ENCODE results near the gene RIMBP2.

Gene RIMBP2

DNA sequence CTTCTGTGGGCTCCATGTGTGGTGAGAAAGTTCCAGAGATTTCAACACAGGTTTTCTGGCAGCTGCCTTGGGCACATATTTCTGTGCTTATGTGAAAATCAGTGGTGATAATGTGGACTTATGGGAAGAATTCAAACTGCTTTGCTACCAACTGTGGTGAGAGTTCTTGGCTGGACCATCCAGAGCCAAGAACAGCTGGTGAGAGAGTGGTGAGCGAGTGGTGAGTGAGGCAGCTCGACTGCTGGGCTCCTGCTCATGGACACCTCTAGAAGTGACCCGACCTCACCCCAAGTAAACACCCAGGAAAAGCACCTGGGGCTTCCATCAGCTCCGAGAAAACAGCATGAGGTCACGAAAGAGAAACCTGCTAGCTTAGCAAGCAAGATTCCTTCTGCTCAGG is 272.0 kb downstream of the RIMBP2 start:
- no peak for DNase-seq (ENCODE audit: low read depth)

DNA sequence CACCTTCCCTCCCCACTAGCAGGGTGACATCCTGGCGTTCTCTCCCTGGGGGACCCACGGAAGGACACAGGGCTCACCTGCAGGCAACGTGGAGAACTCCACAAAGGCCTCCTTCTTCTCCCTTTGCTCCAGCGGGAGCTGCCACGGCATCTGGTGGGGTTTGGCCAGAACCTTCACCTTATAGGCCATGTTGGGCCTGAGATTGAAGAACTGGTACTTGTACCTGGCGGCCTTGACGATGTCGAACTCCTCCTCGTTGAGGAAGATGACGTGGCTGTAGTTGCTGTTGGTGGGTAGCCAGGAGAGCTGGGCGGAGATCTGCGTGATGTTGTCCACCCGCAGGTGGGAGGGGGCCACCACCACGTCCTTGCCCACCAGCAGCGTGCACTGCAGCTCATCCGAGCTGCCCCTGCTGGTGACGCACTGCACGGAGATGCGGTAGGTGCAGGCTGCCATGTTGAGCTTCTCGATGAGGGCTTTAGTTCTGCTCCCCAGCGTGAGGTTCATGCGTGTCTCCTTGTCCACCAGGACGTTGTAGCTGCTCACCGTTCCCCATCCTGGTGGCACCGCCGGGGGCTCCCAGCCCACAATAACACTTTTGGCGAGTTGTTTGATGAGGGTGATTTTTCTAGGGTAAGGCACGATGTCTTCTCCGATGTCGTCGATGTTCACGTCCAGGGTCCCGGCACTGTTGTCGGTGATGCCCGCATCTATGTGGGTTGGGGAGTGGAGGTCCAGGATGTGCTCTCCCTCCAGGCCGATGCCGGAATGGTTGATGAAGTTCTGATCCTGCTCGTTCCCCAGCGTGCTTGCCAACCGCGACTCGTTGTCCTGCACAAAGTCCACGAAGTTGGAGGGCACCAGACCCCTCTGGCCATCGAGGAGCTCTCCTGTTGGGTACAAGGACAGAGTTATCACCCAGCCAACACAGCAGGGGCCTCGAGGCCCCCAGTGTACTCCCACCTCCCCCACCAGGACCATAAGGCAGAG is 274.0 kb downstream of the RIMBP2 start:
- DNase-seq (ENCODE audit: low read depth) = no peak

- DNase-seq (ENCODE audit: low read depth) = no peak
Observed at GRCh38 chr12:130440411-130441080, 275.6 kb downstream of the RIMBP2 start.

DNA sequence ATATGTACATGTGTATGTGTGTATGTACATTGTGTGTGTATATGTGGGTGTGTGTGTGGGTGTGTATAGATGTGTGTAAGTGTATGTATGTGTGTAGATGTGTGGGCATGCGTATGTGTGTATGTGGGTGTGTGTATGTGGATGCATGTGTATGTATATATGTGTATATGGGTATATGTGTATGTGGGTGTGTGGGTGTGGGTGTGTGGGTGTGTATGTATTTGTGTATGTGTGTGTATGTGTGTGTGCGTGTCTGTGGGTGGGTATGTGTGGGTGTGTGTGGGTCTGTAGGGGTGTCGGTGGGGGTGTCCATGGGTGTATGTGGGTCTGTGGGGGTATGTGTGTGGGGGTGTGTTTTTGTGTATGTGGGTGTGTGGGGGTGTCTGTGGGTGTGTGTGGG is 276.8 kb downstream of the RIMBP2 start:
- DNase-seq (ENCODE audit: low read depth) = no peak

DNA sequence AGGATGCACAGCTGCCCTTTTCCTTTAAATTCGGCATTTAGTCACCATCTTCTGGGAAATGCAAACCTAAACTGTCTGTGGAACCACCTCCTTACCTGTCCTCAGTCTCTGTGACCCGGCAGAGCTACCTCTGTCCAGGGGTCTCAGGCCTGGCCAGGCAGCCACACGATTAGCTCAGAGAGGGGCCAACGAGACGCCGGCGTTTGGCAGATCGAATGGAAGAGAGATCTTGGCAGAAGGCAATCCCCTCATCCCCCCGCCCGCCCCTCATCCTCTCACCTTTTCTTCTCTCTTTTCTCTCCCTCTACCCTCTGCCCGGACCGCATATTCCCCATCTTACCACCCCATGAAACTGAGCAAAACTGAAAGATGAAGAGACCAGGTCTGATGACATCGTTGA is 277.4 kb downstream of the RIMBP2 start:
- DNase-seq (ENCODE audit: low read depth) = no peak

- DNase-seq (ENCODE audit: low read depth) = no peak
Observed at GRCh38 chr12:130438243-130438620, 277.9 kb downstream of the RIMBP2 start.

- DNase-seq (ENCODE audit: low read depth) = no peak
Observed at GRCh38 chr12:130437555-130438242, 278.4 kb downstream of the RIMBP2 start.

DNA sequence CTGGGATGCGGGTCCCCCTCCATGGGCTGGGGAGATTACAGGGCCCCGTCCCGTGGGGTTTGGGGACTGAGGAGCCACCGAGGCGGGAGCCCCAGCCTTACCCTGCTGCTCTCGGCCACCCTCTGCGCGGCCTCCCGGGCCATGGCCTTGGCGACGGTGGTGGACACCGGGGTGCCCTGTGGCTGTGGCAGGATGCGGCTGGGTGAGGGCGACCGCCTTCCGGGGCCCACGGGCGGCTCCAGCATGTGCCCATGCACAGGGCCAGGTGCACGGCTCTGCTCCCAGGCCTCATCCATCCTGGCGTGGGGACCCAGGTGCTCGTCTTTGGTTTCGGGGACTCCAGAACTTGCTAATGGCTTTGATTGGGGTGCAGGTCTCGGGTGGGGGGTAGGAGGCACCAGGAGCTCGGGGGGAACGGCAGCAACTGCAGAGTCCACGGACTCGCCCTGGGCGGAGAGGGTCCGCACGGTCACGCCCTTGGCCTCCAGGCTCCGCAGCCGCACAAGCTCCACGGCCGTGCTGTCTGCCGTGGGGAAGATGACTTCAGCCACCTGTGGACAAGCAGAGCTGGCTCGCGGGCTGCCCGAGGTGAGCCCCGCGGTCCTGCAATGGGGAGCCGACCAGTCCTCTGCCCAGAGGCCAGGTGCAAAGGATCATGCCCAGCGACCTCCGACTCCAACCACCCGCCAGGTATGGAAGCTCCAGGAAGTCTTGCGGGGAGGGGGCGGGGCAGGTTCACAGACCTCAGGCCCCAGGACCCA is 279.2 kb downstream of the RIMBP2 start:
- DNase-seq (ENCODE audit: low read depth) = no peak

- DNase-seq (ENCODE audit: low read depth) = no peak
Observed at GRCh38 chr12:130435826-130436225, 280.3 kb downstream of the RIMBP2 start.

GRCh38 chr12:130435331-130435730 is 280.8 kb downstream of the RIMBP2 start:
- no peak for DNase-seq (ENCODE audit: low read depth)

DNA sequence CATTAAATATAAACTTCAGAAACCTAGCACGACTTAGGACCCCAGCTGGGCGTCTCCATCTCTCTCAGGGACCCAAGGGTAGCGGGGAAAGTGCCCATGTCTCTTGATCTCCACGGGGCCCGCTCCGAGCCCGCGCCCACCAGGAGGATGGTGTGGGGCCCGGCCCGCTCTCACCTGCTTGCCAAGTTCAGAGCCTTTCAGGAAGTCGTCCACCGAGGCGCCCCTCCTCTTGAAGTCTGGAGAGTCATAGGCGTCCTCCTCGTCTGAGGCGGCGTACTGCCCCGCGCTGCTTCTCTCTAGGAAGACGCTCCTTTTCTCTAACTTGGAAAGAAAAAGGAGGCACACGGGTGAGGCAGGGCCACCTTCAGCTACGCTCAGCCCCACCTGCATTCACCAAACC is 281.5 kb downstream of the RIMBP2 start:
- no peak for DNase-seq (ENCODE audit: low read depth)

DNA sequence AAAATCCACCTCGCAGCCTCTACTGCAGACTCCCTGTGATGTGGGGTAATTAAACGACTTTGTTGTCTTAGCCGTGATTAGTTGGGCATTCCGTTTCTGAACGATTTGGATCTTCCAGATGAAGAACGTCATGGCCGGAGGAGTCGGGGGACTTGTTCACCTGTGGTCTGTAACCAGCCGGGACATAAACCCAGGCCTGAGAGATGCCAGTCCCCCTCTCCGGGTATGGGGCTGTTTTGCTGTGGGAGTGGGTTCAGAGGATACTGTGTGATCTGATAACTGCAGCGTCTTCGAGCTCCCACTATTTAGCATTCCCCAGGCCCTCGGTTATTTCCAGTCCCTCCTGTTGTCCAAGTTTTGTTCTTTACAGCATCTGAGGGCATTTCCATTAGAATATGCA is 282.3 kb downstream of the RIMBP2 start:
- DNase-seq (ENCODE audit: low read depth) = no peak

- no peak for DNase-seq (ENCODE audit: low read depth)
Observed at GRCh38 chr12:130433411-130433810, 282.7 kb downstream of the RIMBP2 start.

GRCh38 chr12:130431176-130431575 is 284.9 kb downstream of the RIMBP2 start:
- DNase-seq (ENCODE audit: low read depth) = no peak

GRCh38 chr12:130429656-130430505 is 286.2 kb downstream of the RIMBP2 start:
- DNase-seq (ENCODE audit: low read depth) = no peak

DNA sequence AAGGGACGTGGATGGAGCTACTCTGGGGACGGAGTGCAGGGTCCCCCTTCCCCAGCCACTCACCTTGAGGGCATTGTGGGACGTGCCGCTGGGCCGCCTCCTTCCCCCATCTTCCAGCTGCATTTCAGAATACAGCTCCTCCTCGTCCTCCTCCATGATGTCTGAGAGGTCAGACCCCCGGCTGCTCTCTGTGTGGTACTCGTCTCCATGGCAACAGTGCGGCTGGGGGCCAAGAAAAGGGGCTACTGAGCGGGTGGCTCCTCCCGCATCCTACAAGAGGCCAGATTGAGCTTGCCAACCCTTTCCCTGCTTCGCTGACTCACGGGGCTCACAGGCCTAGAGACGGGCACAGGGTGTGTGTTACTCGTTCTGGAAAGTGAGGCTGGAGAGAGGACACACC is 288.0 kb downstream of the RIMBP2 start:
- DNase-seq (ENCODE audit: low read depth) = no peak

GRCh38 chr12:130427381-130427887 is 288.7 kb downstream of the RIMBP2 start:
- DNase-seq (ENCODE audit: low read depth) = no peak

GRCh38 chr12:130425698-130426245 is 290.3 kb downstream of the RIMBP2 start:
- no peak for DNase-seq (ENCODE audit: low read depth)

DNA sequence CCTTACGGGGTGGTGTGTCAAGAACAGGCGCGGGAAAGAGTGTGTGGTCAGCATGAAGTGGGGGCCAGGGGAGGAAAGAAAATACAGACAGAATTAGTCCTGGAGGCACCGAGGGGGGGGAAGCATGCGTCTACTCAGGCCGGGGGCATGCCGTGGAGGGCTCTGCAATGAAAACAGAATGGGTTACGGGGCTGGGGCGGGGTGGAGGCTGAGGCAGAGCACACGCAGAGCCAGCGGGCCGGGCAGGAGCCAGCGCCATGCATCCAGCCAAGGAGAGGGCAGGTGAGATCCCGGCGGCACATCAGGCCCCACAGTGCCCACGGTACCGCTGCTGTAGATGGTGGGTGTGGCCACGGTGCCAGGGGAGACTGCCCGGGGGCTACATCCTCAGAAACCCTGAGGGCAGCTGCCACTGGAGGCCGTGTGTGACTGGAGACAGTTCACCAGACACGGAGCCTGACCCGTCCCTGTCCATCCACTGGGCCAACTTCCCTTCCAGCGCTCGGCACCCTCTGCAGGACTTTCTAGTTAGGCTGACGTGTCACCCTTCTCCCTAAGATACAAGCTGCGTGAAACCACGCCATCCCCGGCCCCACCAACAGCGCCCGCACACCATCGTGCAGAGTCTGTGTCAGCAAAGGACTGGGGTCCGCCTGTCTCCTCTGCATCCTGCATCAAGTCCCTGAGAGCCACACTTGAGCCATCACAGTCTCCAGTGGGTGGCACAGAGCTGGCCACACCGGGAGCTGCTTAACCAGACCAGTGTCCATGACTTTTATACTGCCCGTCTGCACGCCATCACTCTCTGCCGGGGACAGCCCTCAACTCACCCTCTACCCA is 291.0 kb downstream of the RIMBP2 start:
- DNase-seq (ENCODE audit: low read depth) = no peak
